ENCODE measurements around the gene RAET1L. TPM values are rescaled to one million over a fixed set of nuclear protein-coding genes. Genes with fewer than 3 reads are reported as not detected.
A peak's percentile ranks its signal among the peaks of the same experiment; 100 is the strongest.

Gene RAET1L
- total and polyA plus RNA-seq, 9 of the 15 experiments (the other 6 are each of a cell fraction or from before 2014, with no cell fraction given), result not detected

DNA sequence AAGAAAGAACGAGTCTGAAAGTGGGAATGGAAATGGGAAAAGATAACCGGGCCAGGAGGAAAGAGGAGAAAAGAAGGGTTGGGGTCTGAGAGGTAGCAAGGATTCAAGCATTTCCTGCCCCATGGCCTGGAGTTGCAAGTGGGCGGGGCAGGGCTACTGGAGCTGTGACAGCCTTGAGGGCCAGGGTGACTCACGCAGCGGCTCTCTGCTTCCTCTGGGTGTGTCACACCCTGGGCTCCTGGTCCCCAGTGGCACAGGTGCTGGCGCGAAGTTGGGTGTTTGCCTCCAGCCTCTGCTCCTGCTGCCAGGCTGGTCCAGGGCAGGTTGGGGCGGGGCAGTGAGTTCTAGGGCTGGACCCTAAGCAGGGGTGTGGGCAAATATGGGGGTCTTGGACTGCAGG lies 46.9 kb upstream of the RAET1L start (continued):
- peak; percentile 85 for TF ChIP-seq JUN (IDR thresholded peaks at IDR 0.05; ENCODE audit: borderline replicate concordance, low read depth, low read length)
- no peak for TF ChIP-seq JUN (CRISPR knock-in tag; IDR thresholded peaks at IDR 0.05; ENCODE audit: borderline replicate concordance)
- TF ChIP-seq BRD4 (IDR thresholded peaks at IDR 0.05), result no peak
- peak; percentile 73; the same call in 1 of the 2 replicates for TF ChIP-seq CTBP1 (IDR thresholded peaks at IDR 0.05; ENCODE audit: borderline replicate concordance)
- no peak for TF ChIP-seq TAL1 (IDR thresholded peaks at IDR 0.05)
- no peak for TF ChIP-seq KDM4B (IDR thresholded peaks at IDR 0.05; ENCODE audit: borderline replicate concordance in 2 of 2, low read depth in 1 of 2)
- no peak for TF ChIP-seq RBM15 (IDR thresholded peaks at IDR 0.05; ENCODE audit: insufficient read depth, low read length)
- peak in 1 of 2 experiments; percentile 58; a peak in 2 of 4 replicates for TF ChIP-seq MAZ (CRISPR knock-in tag; conservative IDR thresholded peaks at IDR 0.05 in 1 of 2, IDR thresholded peaks at IDR 0.05 in 1 of 2)
- TF ChIP-seq, protein P1, sequence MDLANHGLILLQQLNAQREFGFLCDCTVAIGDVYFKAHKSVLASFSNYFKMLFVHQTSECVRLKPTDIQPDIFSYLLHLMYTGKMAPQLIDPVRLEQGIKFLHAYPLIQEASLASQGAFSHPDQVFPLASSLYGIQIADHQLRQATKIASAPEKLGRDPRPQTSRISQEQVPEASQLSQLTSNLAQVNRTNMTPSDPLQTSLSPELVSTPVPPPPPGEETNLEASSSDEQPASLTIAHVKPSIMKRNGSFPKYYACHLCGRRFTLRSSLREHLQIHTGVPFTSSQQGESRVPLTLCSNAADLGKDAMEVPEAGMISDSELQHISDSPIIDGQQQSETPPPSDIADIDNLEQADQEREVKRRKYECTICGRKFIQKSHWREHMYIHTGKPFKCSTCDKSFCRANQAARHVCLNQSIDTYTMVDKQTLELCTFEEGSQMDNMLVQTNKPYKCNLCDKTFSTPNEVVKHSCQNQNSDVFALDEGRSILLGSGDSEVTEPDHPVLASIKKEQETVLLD (IDR thresholded peaks at IDR 0.05), result no peak
- no peak for TF ChIP-seq ZFPM2 (CRISPR knock-in tag; IDR thresholded peaks at IDR 0.05)
- no peak for TF ChIP-seq ESRRA (IDR thresholded peaks at IDR 0.05; ENCODE audit: borderline replicate concordance, low read depth)
- TF ChIP-seq ZKSCAN1 (IDR thresholded peaks at IDR 0.05; ENCODE audit: low read depth, low read length), result no peak
- TF ChIP-seq, protein P2, sequence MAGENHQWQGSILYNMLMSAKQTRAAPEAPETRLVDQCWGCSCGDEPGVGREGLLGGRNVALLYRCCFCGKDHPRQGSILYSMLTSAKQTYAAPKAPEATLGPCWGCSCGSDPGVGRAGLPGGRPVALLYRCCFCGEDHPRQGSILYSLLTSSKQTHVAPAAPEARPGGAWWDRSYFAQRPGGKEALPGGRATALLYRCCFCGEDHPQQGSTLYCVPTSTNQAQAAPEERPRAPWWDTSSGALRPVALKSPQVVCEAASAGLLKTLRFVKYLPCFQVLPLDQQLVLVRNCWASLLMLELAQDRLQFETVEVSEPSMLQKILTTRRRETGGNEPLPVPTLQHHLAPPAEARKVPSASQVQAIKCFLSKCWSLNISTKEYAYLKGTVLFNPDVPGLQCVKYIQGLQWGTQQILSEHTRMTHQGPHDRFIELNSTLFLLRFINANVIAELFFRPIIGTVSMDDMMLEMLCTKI (IDR thresholded peaks at IDR 0.05; ENCODE audit: partially characterized antibody), result no peak
- no peak for TF ChIP-seq ELF1 (tag; IDR thresholded peaks at IDR 0.05)
- no peak for TF ChIP-seq NUFIP1 (IDR thresholded peaks at IDR 0.05; ENCODE audit: partially characterized antibody)
- peak; percentile 70 for TF ChIP-seq SMARCE1 (IDR thresholded peaks at IDR 0.05)
- TF ChIP-seq, protein P3, sequence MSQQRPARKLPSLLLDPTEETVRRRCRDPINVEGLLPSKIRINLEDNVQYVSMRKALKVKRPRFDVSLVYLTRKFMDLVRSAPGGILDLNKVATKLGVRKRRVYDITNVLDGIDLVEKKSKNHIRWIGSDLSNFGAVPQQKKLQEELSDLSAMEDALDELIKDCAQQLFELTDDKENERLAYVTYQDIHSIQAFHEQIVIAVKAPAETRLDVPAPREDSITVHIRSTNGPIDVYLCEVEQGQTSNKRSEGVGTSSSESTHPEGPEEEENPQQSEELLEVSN (IDR thresholded peaks at IDR 0.05; ENCODE audit: borderline replicate concordance in 1 of 2, extremely low read depth in 1 of 2, insufficient read depth in 1 of 2, insufficient read length in 1 of 2, low read depth in 1 of 2, low read length in 1 of 2, poor library complexity in 1 of 2, severe bottlenecking in 1 of 2), result peak in 1 of 2 experiments; percentile 29
- peak; percentile 45 for TF ChIP-seq FOS (IDR thresholded peaks at IDR 0.05; ENCODE audit: extremely low read depth, insufficient read length)
- no peak for TF ChIP-seq NR2C2 (CRISPR knock-in tag; IDR thresholded peaks at IDR 0.05)
- no peak for TF ChIP-seq NR2C2 (tag; IDR thresholded peaks at IDR 0.05)
- no peak for TF ChIP-seq MTA3 (IDR thresholded peaks at IDR 0.05; ENCODE audit: borderline replicate concordance)
- peak; percentile 90; the same call in 1 of the 2 replicates for TF ChIP-seq KLF13 (tag; IDR thresholded peaks at IDR 0.05; ENCODE audit: borderline replicate concordance, low read depth)
- TF ChIP-seq SMARCA4 (IDR thresholded peaks at IDR 0.05), result peak; percentile 55; the same call in 1 of the 2 replicates

All from K562 (cell line).